ENCODE data around the gene STARD5. TPM values are rescaled to one million over a fixed set of nuclear protein-coding genes. Genes with fewer than 3 reads are reported as not detected.

STARD5 gene
- total and polyA plus RNA-seq, 2 of the 8 experiments (the other 6 are each of a cell fraction or from before 2014, with no cell fraction given), result 5.5 to 10.4 TPM

GRCh38 chr15:81281456-81281735 lies 42.5 kb downstream of the STARD5 start:
- Histone ChIP-seq H3K4me2 (ENCODE audit: insufficient read depth in 1 of 2, low read depth in 2 of 2, low read length in 2 of 2) (no peak overlapping the region), H4K91ac (replicated peaks; ENCODE audit: insufficient read length, low read length) (no peak overlapping the region), H3K27me3 (replicated peaks in 1 of 4; ENCODE audit: control insufficient read depth in 3 of 4, extremely low read depth in 1 of 4, insufficient read depth in 3 of 4, low read length in 3 of 4) (no peaks in the 10 kb centered on the region), H2BK120ac (replicated peaks; ENCODE audit: low read depth, low read length) (no peak overlapping the region), H3K18ac (ENCODE audit: extremely low read depth, low read length) (no peak overlapping the region), H3K4me3 (ENCODE audit: extremely low read depth in 1 of 4, insufficient read depth in 2 of 4, low read depth in 3 of 4, low read length in 4 of 4) (no peak overlapping the region), H3K14ac (ENCODE audit: insufficient read length) (no peak overlapping the region), H2BK5ac (ENCODE audit: low read depth, low read length) (no peak overlapping the region; the same call in 1 of the 2 replicates), H3K27ac (ENCODE audit: low read depth, low read length) (no peak overlapping the region), H3K23me2 (ENCODE audit: low read depth, low read length) (no peaks in the 10 kb centered on the region), H3K79me1 (ENCODE audit: low read depth, low read length) (no peaks in the 10 kb centered on the region), H4K20me1 (replicated peaks in 1 of 2; ENCODE audit: control insufficient read depth in 1 of 2, insufficient read depth in 2 of 2, low read length in 2 of 2) (no peaks in the 10 kb centered on the region), H3K36me3 (ENCODE audit: control insufficient read depth in 2 of 4, insufficient read depth in 4 of 4, low read length in 3 of 4) (no peaks in the 10 kb centered on the region), H3K4me1 (replicated peaks in 1 of 4; ENCODE audit: control insufficient read depth in 3 of 4, insufficient read depth in 4 of 4, low read length in 3 of 4) (no peaks in the 10 kb centered on the region), H2AFZ (ENCODE audit: low read length) (no peak overlapping the region; the same call in 1 of the 2 replicates), H3K56ac (replicated peaks; ENCODE audit: insufficient read length, low read depth, low read length) (no peak overlapping the region), H2BK12ac (ENCODE audit: low read depth, low read length) (no peak overlapping the region), H3K23ac (ENCODE audit: insufficient read length) (no peak overlapping the region), H2AK5ac (ENCODE audit: low read depth, low read length) (no peak overlapping the region), H3K4ac (replicated peaks; ENCODE audit: insufficient read length, low read depth, low read length) (no peak overlapping the region), H2BK15ac (ENCODE audit: low read length) (no peak overlapping the region), H3K79me2 (ENCODE audit: control insufficient read depth in 1 of 2, insufficient read depth in 2 of 2, low read length in 2 of 2) (no peaks in the 10 kb centered on the region), H3K9me3 (ENCODE audit: insufficient read depth in 2 of 2, low read depth in 1 of 2, low read length in 1 of 2) (peaks cover 6 to 12% of the 10 kb centered on the region in 2 experiments; a peak in 2 of 4 replicates), H3K9ac (replicated peaks in 1 of 4; ENCODE audit: extremely low read depth in 1 of 4, low read depth in 3 of 4, low read length in 3 of 4) (no peak overlapping the region), H4K5ac (ENCODE audit: insufficient read length, low read depth, low read length) (no peak overlapping the region), H4K8ac (ENCODE audit: extremely low read depth, insufficient read depth, low read length) (no peak overlapping the region), H2BK20ac (ENCODE audit: low read length) (no peak overlapping the region)
- FAIRE-seq (no peak), DNase-seq (ENCODE audit: low read depth in 1 of 2, low spot score in 2 of 2) (no peak)
- ChIA-PET CTCF (ENCODE audit: partially characterized antibody) (interaction anchor here (1.3 to 3.3 kb wide), 4 partner anchors 15 to 118 kb away, joined by 3 to 21 read pairs (median 6); no protein-coding TSS in a partner anchor), POLR2A (ENCODE audit: partially characterized antibody) (no interaction called here)
- no peak for TF ChIP-seq CTCF (IDR thresholded peaks at IDR 0.05; ENCODE audit: control extremely low read depth in 1 of 3, insufficient read depth in 1 of 3, low read depth in 1 of 3, low read length in 3 of 3)
- no peak for TF ChIP-seq TCF12 (IDR thresholded peaks at IDR 0.05; ENCODE audit: low read depth, low read length)
- no peak for TF ChIP-seq ZNF274 (IDR thresholded peaks at IDR 0.05; ENCODE audit: borderline replicate concordance, extremely low read depth, low read length)
- no peak for TF ChIP-seq TAF1 (IDR thresholded peaks at IDR 0.05; ENCODE audit: low read depth, low read length)
- no peak for TF ChIP-seq BRCA1 (IDR thresholded peaks at IDR 0.05; ENCODE audit: low read depth, low read length)
- TF ChIP-seq POLR2AphosphoS5 (IDR thresholded peaks at IDR 0.05; ENCODE audit: low read depth, low read length), result no peak
- TF ChIP-seq RFX5 (IDR thresholded peaks at IDR 0.05; ENCODE audit: borderline replicate concordance, low read depth, low read length), result no peak
- TF ChIP-seq GTF2F1 (IDR thresholded peaks at IDR 0.05; ENCODE audit: borderline replicate concordance, low read depth, low read length), result no peak
- no peak for TF ChIP-seq RBBP5 (IDR thresholded peaks at IDR 0.05; ENCODE audit: borderline replicate concordance, low read depth, low read length)
- 93% methylated on average over 3 of the region's 3 CpGs; no CpG with 5 or more reads in 1 of the 2 experiments for WGBS, 2 experiments (ENCODE audit: extremely low coverage in 1 of 2, insufficient coverage in 1 of 2, insufficient read length in 1 of 2, insufficient replicate concordance in 2 of 2, low coverage in 1 of 2, low lambda C conversion rate in 2 of 2, missing lambda C conversion rate in 1 of 2)

Measured in H1 (cell line).